Vagina (tissue), 2 donors: ENCODE data around the gene ALDH1L1. TPM values are rescaled to one million over a fixed set of nuclear protein-coding genes. Genes with fewer than 3 reads are reported as not detected.

ENCODE experiments used
- DNase-seq, 2 donors: peaks; one replicate each; pipeline ENCODE4 v3.0.0-alpha.2; 2017; ENCODE audit errors: extremely low spot score in 2 of 2
- H3K27ac ChIP-seq: fragments of 200-600 bp; sonication (generic); one replicate; pipeline ENCODE4 v1.5.1; 2019
- H3K27me3 ChIP-seq: fragments of 200-600 bp; sonication (generic); one replicate; pipeline ENCODE4 v1.5.1; 2019
- H3K36me3 ChIP-seq, 2 donors: fragments of 200-600 bp; sonication (generic); one replicate each; pipeline ENCODE4 v1.5.1; 2017 to 2019
- H3K4me1 ChIP-seq: fragments of 200-600 bp; sonication (generic); one replicate; pipeline ENCODE4 v1.5.1; 2019
- H3K4me3 ChIP-seq, 2 donors: fragments of 200-600 bp; sonication (generic); 1 replicate in 1 of 2; 2 replicates in 1 of 2; pipeline ENCODE4 v1.5.1; 2016 to 2019
- H3K9me3 ChIP-seq: fragments of 200-600 bp; sonication (generic); one replicate; pipeline ENCODE4 v1.5.1; 2019
- CTCF ChIP-seq, 3 experiments: fragments of 450-650 bp in 2 of 3; fragments of 200-600 bp in 1 of 3; sonication (generic) in 1 of 3; IDR thresholded peaks; one replicate each; pipeline ENCODE4 v1.5.1; 2017 to 2019; ENCODE audit warnings: antibody characterized with exemption in 3 of 3, mild to moderate bottlenecking in 2 of 3, moderate library complexity in 2 of 3
- POLR2A ChIP-seq, 2 donors: fragments of 450-650 bp; IDR thresholded peaks; one replicate each; pipeline ENCODE4 v1.6.1; 2017; ENCODE audit warnings: antibody characterized with exemption in 2 of 2, mild to moderate bottlenecking in 2 of 2, moderate library complexity in 2 of 2
- POLR2AphosphoS5 ChIP-seq, 2 donors: sonication (generic); formaldehyde crosslinking; IDR thresholded peaks; one replicate each; pipeline ENCODE4 v1.9.0; 2017; ENCODE audit warnings: antibody characterized with exemption in 2 of 2, mild to moderate bottlenecking in 2 of 2, low read depth in 1 of 2; ENCODE audit not compliant: insufficient read depth in 1 of 2
- intact Hi-C: fragments of 100-400 bp; cut with DNase I; formaldehyde crosslinking; loops from one replicate; pipeline ENCODE4 v1.15.1; 2023
- total RNA-seq: library from RNA; depleted of rRNA; stranded (reverse); fragments of >200 nt; gene quantifications from one replicate; pipeline ENCODE4 v1.2.3, GENCODE V29; 2016

The ALDH1L1 gene
- total RNA-seq, 1 donor from 2014 or later, result 19.2 TPM

- no peaks in the 10 kb centered on the region for H3K27me3 ChIP-seq
- H3K4me1 ChIP-seq, result peaks cover 14% of the 10 kb centered on the region
- intact Hi-C loops, result loop anchor here (10.0 kb wide), 1 partner anchor 74 kb away; no protein-coding TSS in a partner anchor
- TF ChIP-seq POLR2AphosphoS5 (IDR thresholded peaks at IDR 0.05; ENCODE audit: insufficient read depth in 1 of 2, low read depth in 1 of 2) (peak; percentile 20 to 35), CTCF (IDR thresholded peaks at IDR 0.05) (no peak)
- H3K27ac ChIP-seq, result no peak overlapping the region
- H3K4me3 ChIP-seq, result no peak overlapping the region
- no peaks in the 10 kb centered on the region for H3K36me3 ChIP-seq
- H3K9me3 ChIP-seq, result no peaks in the 10 kb centered on the region
- no peak for DNase-seq
These were observed 28.3 kb upstream of the ALDH1L1 start for GRCh38 chr3:126208606-126209256.

- no peaks in the 10 kb centered on the region for H3K27me3 ChIP-seq
- TF ChIP-seq POLR2AphosphoS5 (IDR thresholded peaks at IDR 0.05; ENCODE audit: insufficient read depth in 1 of 2, low read depth in 1 of 2) (no peak), CTCF (IDR thresholded peaks at IDR 0.05) (no peak), POLR2A (IDR thresholded peaks at IDR 0.05) (no peak)
- no peaks in the 10 kb centered on the region for H3K9me3 ChIP-seq
- H3K27ac ChIP-seq, result no peak overlapping the region
- H3K4me3 ChIP-seq, result no peak overlapping the region
- no peaks in the 10 kb centered on the region for H3K36me3 ChIP-seq
- peaks cover 9% of the 10 kb centered on the region for H3K4me1 ChIP-seq
- no peak for DNase-seq
- intact Hi-C loops, result loop anchor here (10.0 kb wide), 1 partner anchor 73 kb away; no protein-coding TSS in a partner anchor
These were observed 27.8 kb upstream of the ALDH1L1 start for GRCh38 chr3:126208182-126208581.

- no peaks in the 10 kb centered on the region for H3K36me3 ChIP-seq
- DNase-seq, result no peak
- no peak overlapping the region for H3K27ac ChIP-seq
- H3K9me3 ChIP-seq, result no peaks in the 10 kb centered on the region
- no peaks in the 10 kb centered on the region for H3K27me3 ChIP-seq
- no peak overlapping the region for H3K4me3 ChIP-seq
- intact Hi-C loops, result loop anchor here (10.0 kb wide), 1 partner anchor 72 kb away; no protein-coding TSS in a partner anchor
- no peak for TF ChIP-seq CTCF (IDR thresholded peaks at IDR 0.05)
- no peak for TF ChIP-seq POLR2A (IDR thresholded peaks at IDR 0.05)
- TF ChIP-seq POLR2AphosphoS5 (IDR thresholded peaks at IDR 0.05; ENCODE audit: insufficient read depth in 1 of 2, low read depth in 1 of 2), result no peak
- H3K4me1 ChIP-seq, result no peaks in the 10 kb centered on the region
These were observed 26.8 kb upstream of the ALDH1L1 start for GRCh38 chr3:126207166-126207565.

GRCh38 chr3:126205717-126206655, 25.6 kb upstream of the ALDH1L1 start:
- no peak for DNase-seq

GRCh38 chr3:126202680-126203079, 22.3 kb upstream of the ALDH1L1 start:
- Histone ChIP-seq H3K4me3 (no peak overlapping the region), H3K27ac (no peak overlapping the region), H3K9me3 (no peaks in the 10 kb centered on the region), H3K36me3 (no peaks in the 10 kb centered on the region), H3K4me1 (no peaks in the 10 kb centered on the region), H3K27me3 (no peaks in the 10 kb centered on the region)
- DNase-seq, result no peak
- TF ChIP-seq POLR2AphosphoS5 (IDR thresholded peaks at IDR 0.05; ENCODE audit: insufficient read depth in 1 of 2, low read depth in 1 of 2) (no peak), CTCF (IDR thresholded peaks at IDR 0.05) (no peak), POLR2A (IDR thresholded peaks at IDR 0.05) (no peak)
- intact Hi-C loops, result loop anchor here (10.0 kb wide), 1 partner anchor 68 kb away; no protein-coding TSS in a partner anchor

More at GRCh38 chr3:126205717-126206655, 25.6 kb upstream of the ALDH1L1 start:
- no peaks in the 10 kb centered on the region for H3K36me3 ChIP-seq
- no peak for TF ChIP-seq POLR2A (IDR thresholded peaks at IDR 0.05)
- peak; percentile 21 to 34 for TF ChIP-seq POLR2AphosphoS5 (IDR thresholded peaks at IDR 0.05; ENCODE audit: insufficient read depth in 1 of 2, low read depth in 1 of 2)
- no peak overlapping the region for H3K4me3 ChIP-seq
- intact Hi-C loops, result loop anchor here (10.0 kb wide), 1 partner anchor 71 kb away; no protein-coding TSS in a partner anchor
- H3K4me1 ChIP-seq, result no peaks in the 10 kb centered on the region
- H3K27ac ChIP-seq, result no peak overlapping the region
- H3K9me3 ChIP-seq, result no peaks in the 10 kb centered on the region
- no peaks in the 10 kb centered on the region for H3K27me3 ChIP-seq
